H1 (cell line): ENCODE measurements around the gene CDK7. TPM values are rescaled to one million over a fixed set of nuclear protein-coding genes. Genes with fewer than 3 reads are reported as not detected.

ENCODE experiments used
- CTCF ChIA-PET: fragments of 300-600 bp; sonication (Branson Sonifier 250); formaldehyde crosslinking; loops from one replicate; lab custom pipeline; 2021; ENCODE audit not compliant: partially characterized antibody; lab: Charles Lee
- POLR2A ChIA-PET: fragments of 300-600 bp; sonication (Branson Sonifier 250); formaldehyde crosslinking; loops from one replicate; lab custom pipeline; 2021; ENCODE audit warnings: inconsistent platforms; ENCODE audit not compliant: partially characterized antibody; lab: Charles Lee
- DNase-seq, 2 experiments: peaks; one replicate each; pipeline versions ENCODE4 v3.0.0 to v3.0.0-alpha.2; 2010 to 2022; ENCODE audit warnings: low spot score in 2 of 2, low read depth in 1 of 2, mixed read lengths in 1 of 2
- FAIRE-seq: peaks from 2 replicates; lab custom pipeline; 2011; peaks lifted over from hg19 to GRCh38; lab: Jason Lieb, UNC
- H2AFZ ChIP-seq: 2 replicates; pipeline ENCODE4 v1.8.1; 2012; ENCODE audit warnings: low read length, inconsistent platforms
- H2AK5ac ChIP-seq: 2 replicates; pipeline ENCODE4 v1.6.1; 2013; ENCODE audit warnings: low read depth, low read length
- H2BK120ac ChIP-seq: replicated peaks from 2 replicates; pipeline ENCODE3; 2013; ENCODE audit warnings: low read depth, low read length, inconsistent platforms
- H2BK12ac ChIP-seq: 2 replicates; pipeline ENCODE4 v1.6.1; 2013; ENCODE audit warnings: low read depth, low read length
- H2BK15ac ChIP-seq: 2 replicates; pipeline ENCODE4 v1.6.1; 2013; ENCODE audit warnings: low read length
- H2BK20ac ChIP-seq: 2 replicates; pipeline ENCODE4 v1.6.1; 2013; ENCODE audit warnings: low read length
- H2BK5ac ChIP-seq: 2 replicates; pipeline ENCODE4 v1.6.1; 2013; ENCODE audit warnings: low read depth, low read length
- H3K14ac ChIP-seq: 2 replicates; pipeline ENCODE4 v1.6.1; 2013; ENCODE audit warnings: inconsistent platforms; ENCODE audit not compliant: insufficient read length
- H3K18ac ChIP-seq: 2 replicates; pipeline ENCODE4 v1.6.1; 2013; ENCODE audit warnings: low read length; ENCODE audit errors: extremely low read depth
- H3K23ac ChIP-seq: 2 replicates; pipeline ENCODE4 v1.6.1; 2013; ENCODE audit warnings: inconsistent platforms; ENCODE audit not compliant: insufficient read length
- H3K23me2 ChIP-seq: 2 replicates; pipeline ENCODE4 v1.6.1; 2013; ENCODE audit warnings: low read depth, low read length
- H3K27ac ChIP-seq: 2 replicates; pipeline ENCODE4 v1.6.1; 2011; ENCODE audit warnings: low read depth, low read length, inconsistent platforms
- H3K27me3 ChIP-seq, 4 experiments: replicated peaks in 1 of 4; 1 replicate in 1 of 4; 2 replicates in 3 of 4; pipeline versions ENCODE4 v1.6.1 to v1.8.1; 2011 to 2013; ENCODE audit warnings: low read length in 3 of 4, mild to moderate bottlenecking in 3 of 4, inconsistent platforms in 2 of 4, mixed read lengths in 2 of 4, moderate library complexity in 1 of 4; ENCODE audit not compliant: control insufficient read depth in 3 of 4, insufficient read depth in 3 of 4; ENCODE audit errors: extremely low read depth in 1 of 4
- H3K36me3 ChIP-seq, 4 experiments: 2 replicates each; pipeline versions ENCODE4 v1.6.1 to v1.8.1; 2011 to 2013; ENCODE audit warnings: mild to moderate bottlenecking in 4 of 4, low read length in 3 of 4, moderate library complexity in 2 of 4, control low read depth in 1 of 4, inconsistent platforms in 1 of 4; ENCODE audit not compliant: insufficient read depth in 4 of 4, control insufficient read depth in 2 of 4
- H3K4ac ChIP-seq: replicated peaks from 2 replicates; pipeline ENCODE3; 2013; ENCODE audit warnings: low read length, low read depth, mixed read lengths, inconsistent platforms; ENCODE audit not compliant: insufficient read length
- H3K4me1 ChIP-seq, 4 experiments: replicated peaks in 1 of 4; 1 replicate in 1 of 4; 2 replicates in 3 of 4; pipeline versions ENCODE4 v1.6.1 to v1.8.1; 2011 to 2013; ENCODE audit warnings: low read length in 3 of 4, inconsistent platforms in 2 of 4, mixed read lengths in 1 of 4; ENCODE audit not compliant: insufficient read depth in 4 of 4, control insufficient read depth in 3 of 4
- H3K4me2 ChIP-seq, 2 experiments: 2 replicates each; pipeline versions ENCODE4 v1.6.1 to v1.8.1; 2011 to 2013; ENCODE audit warnings: low read depth in 2 of 2, low read length in 2 of 2, control low read depth in 1 of 2, inconsistent platforms in 1 of 2, mild to moderate bottlenecking in 1 of 2; ENCODE audit not compliant: insufficient read depth in 1 of 2
- H3K4me3 ChIP-seq, 4 experiments: fragments of 200-600, 300-600 bp in 1 of 4; sonication (generic), shearing (Covaris generic), sonication (Bioruptor Twin) in 1 of 4; 2 replicates each; pipeline versions ENCODE4 v1.5.1 to v1.8.1; 2011 to 2016; ENCODE audit warnings: low read length in 4 of 4, low read depth in 3 of 4, control low read depth in 2 of 4, inconsistent platforms in 2 of 4, mild to moderate bottlenecking in 2 of 4, mixed read lengths in 1 of 4, moderate library complexity in 1 of 4; ENCODE audit not compliant: insufficient read depth in 2 of 4; ENCODE audit errors: extremely low read depth in 1 of 4
- H3K56ac ChIP-seq: replicated peaks from 2 replicates; pipeline ENCODE3; 2013; ENCODE audit warnings: low read depth, mild to moderate bottlenecking, mixed read lengths, low read length, inconsistent platforms; ENCODE audit not compliant: insufficient read length
- H3K79me1 ChIP-seq: 2 replicates; pipeline ENCODE4 v1.6.1; 2013; ENCODE audit warnings: low read depth, low read length, control low read depth
- H3K79me2 ChIP-seq, 2 experiments: 2 replicates each; pipeline versions ENCODE4 v1.6.1 to v1.8.1; 2012 to 2013; ENCODE audit warnings: low read length in 2 of 2, mild to moderate bottlenecking in 2 of 2, inconsistent platforms in 1 of 2; ENCODE audit not compliant: insufficient read depth in 2 of 2, control insufficient read depth in 1 of 2
- H3K9ac ChIP-seq, 4 experiments: replicated peaks in 1 of 4; 1 replicate in 1 of 4; 2 replicates in 3 of 4; pipeline versions ENCODE4 v1.6.1 to v1.8.1; 2011 to 2013; ENCODE audit warnings: low read depth in 3 of 4, low read length in 3 of 4, control low read depth in 2 of 4, mild to moderate bottlenecking in 2 of 4, moderate library complexity in 2 of 4, inconsistent platforms in 1 of 4; ENCODE audit errors: extremely low read depth in 1 of 4
- H3K9me3 ChIP-seq, 2 experiments: 2 replicates each; pipeline versions ENCODE4 v1.6.1 to v1.8.1; 2012 to 2013; ENCODE audit warnings: mild to moderate bottlenecking in 2 of 2, moderate library complexity in 2 of 2, control low read depth in 1 of 2, inconsistent platforms in 1 of 2, low read depth in 1 of 2, low read length in 1 of 2, mixed read lengths in 1 of 2; ENCODE audit not compliant: insufficient read depth in 2 of 2
- H4K20me1 ChIP-seq, 2 experiments: replicated peaks in 1 of 2; 2 replicates each; pipeline versions ENCODE3 to v1.8.1; 2011 to 2013; ENCODE audit warnings: inconsistent platforms in 2 of 2, low read length in 2 of 2, mild to moderate bottlenecking in 1 of 2; ENCODE audit not compliant: insufficient read depth in 2 of 2, control insufficient read depth in 1 of 2
- H4K5ac ChIP-seq: 2 replicates; pipeline ENCODE4 v1.6.1; 2013; ENCODE audit warnings: low read length, low read depth, mixed read lengths, inconsistent platforms; ENCODE audit not compliant: insufficient read length
- H4K8ac ChIP-seq: 2 replicates; pipeline ENCODE4 v1.8.0; 2013; ENCODE audit warnings: mild to moderate bottlenecking, moderate library complexity, low read length, inconsistent platforms; ENCODE audit not compliant: insufficient read depth; ENCODE audit errors: extremely low read depth
- H4K91ac ChIP-seq: replicated peaks from 2 replicates; pipeline ENCODE3; 2013; ENCODE audit warnings: low read length, mixed read lengths, inconsistent platforms; ENCODE audit not compliant: insufficient read length
- CTCF ChIP-seq, 3 experiments: IDR thresholded peaks; 1 replicate in 2 of 3; 2 replicates in 1 of 3; pipeline versions ENCODE4 v1.5.1 to v1.6.1; 2011; ENCODE audit warnings: low read length in 3 of 3, mild to moderate bottlenecking in 3 of 3, inconsistent platforms in 2 of 3, low read depth in 1 of 3, moderate library complexity in 1 of 3; ENCODE audit not compliant: insufficient read depth in 1 of 3; ENCODE audit errors: control extremely low read depth in 1 of 3
- HDAC6 ChIP-seq: IDR thresholded peaks from one replicate; pipeline ENCODE4 v1.7.1; 2012; ENCODE audit warnings: low read depth, mild to moderate bottlenecking, inconsistent platforms, low read length, moderate library complexity
- MAFK ChIP-seq: IDR thresholded peaks from 2 replicates; pipeline ENCODE4 v1.6.1; 2012; ENCODE audit warnings: low read depth, mild to moderate bottlenecking, improper control_type of control experiment, low read length
- MAX ChIP-seq: IDR thresholded peaks from 2 replicates; pipeline ENCODE4 v1.6.1; 2012; ENCODE audit warnings: inconsistent platforms
- PHF8 ChIP-seq: fragments of 200-600 bp; sonication (generic); conservative IDR thresholded peaks from 2 replicates; pipeline ENCODE4 v1.7.1; 2012; ENCODE audit warnings: low read depth, mild to moderate bottlenecking, inconsistent platforms, low read length, moderate library complexity
- RAD21 ChIP-seq, 2 experiments: IDR thresholded peaks in 1 of 2; conservative IDR thresholded peaks in 1 of 2; 2 replicates each; pipeline ENCODE4 v1.6.1; 2011; ENCODE audit warnings: low read depth in 2 of 2, low read length in 2 of 2, improper control_type of control experiment in 1 of 2, inconsistent platforms in 1 of 2, mild to moderate bottlenecking in 1 of 2, moderate library complexity in 1 of 2
- SAP30 ChIP-seq: fragments of 300-600 bp; sonication (generic); IDR thresholded peaks from 2 replicates; pipeline ENCODE4 v1.7.1; 2012; ENCODE audit warnings: low read length, moderate library complexity, mild to moderate bottlenecking, inconsistent platforms; ENCODE audit not compliant: insufficient read depth, insufficient replicate concordance
- TBP ChIP-seq: IDR thresholded peaks from 2 replicates; pipeline ENCODE4 v1.6.1; 2011; ENCODE audit warnings: low read depth, low read length, improper control_type of control experiment
- ZNF274 ChIP-seq: IDR thresholded peaks from 2 replicates; pipeline ENCODE4 v1.7.0; 2012; ENCODE audit warnings: low read length, borderline replicate concordance; ENCODE audit errors: extremely low read depth
- WGBS, 2 experiments: shearing (Covaris generic) in 1 of 2; methylation state at CpG; one replicate each; pipeline versions ENCODE4 v1.1.6 to v1.1.7; 2013 to 2015; ENCODE audit warnings: low lambda C conversion rate in 2 of 2, mixed read lengths in 2 of 2, inconsistent platforms in 1 of 2, low coverage in 1 of 2, missing lambda C conversion rate in 1 of 2; ENCODE audit not compliant: insufficient replicate concordance in 2 of 2, insufficient coverage in 1 of 2, insufficient read length in 1 of 2; ENCODE audit errors: extremely low coverage in 1 of 2, missing lambda C conversion rate in 1 of 2; 5-methylcytosine and 5-hydroxymethylcytosine counted together
- polyA plus RNA-seq, 7 experiments: library from polyadenylated mRNA; depleted of rRNA in 3 of 7; stranded (reverse) in 5 of 7; unstranded in 2 of 7; fragments of >200 nt in 5 of 7; fragments of 200-250 nt in 2 of 7; gene quantifications; 1 replicate in 5 of 7; 2 replicates in 1 of 7; 4 replicates in 1 of 7; pipeline versions ENCODE4 v1.2.1 to v1.2.3, GENCODE V29; 2011 to 2013; ENCODE audit warnings: missing spikeins in 2 of 7, mixed read lengths in 2 of 7
- total RNA-seq: library from RNA; stranded (reverse); fragmentation: NEBNext Ultra II Directional; extraction: Animal tissue kit (Norgen Biotek cat#: 25700); gene quantifications from 2 replicates; pipeline ENCODE4 v1.2.1, GENCODE V29; 2021

The CDK7 gene
- total and polyA plus RNA-seq, 2 of the 8 experiments (the other 6 are each of a cell fraction or from before 2014, with no cell fraction given): 39.9 to 63.4 TPM

DNA sequence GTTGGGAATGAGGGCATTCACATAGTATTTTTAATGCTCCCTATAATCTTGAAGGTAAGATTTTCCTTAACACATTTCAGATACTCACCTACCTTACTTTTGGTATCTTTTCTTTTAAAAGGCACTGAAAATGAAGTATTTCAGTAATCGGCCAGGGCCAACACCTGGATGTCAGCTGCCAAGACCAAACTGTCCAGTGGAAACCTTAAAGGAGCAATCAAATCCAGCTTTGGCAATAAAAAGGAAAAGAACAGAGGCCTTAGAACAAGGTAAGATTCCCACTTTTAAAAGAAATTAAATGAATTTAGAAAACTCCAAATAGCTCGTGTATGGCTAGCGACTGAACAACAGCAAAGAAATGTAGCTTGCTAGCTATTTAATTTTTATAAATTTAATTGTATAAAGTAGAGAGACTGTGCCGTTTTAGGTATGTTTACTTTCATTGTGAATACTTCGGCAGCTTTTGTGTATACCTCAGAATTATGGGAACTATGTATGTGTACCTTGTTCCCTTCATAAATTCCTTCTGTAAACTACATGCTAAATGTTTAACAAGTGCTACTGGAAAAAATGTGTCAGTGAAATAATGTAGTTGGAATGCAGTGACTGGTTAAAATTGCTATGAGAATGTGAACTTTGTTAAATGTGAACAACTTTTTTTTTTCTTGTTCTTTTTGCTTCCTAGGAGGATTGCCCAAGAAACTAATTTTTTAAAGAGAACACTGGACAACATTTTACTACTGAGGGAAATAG is 41.9 kb downstream of the CDK7 start:
- DNase-seq (no peak), FAIRE-seq (no peak)
- Histone ChIP-seq H3K27me3 (no peaks in the 10 kb centered on the region), H2BK120ac (no peak overlapping the region), H4K5ac (no peak overlapping the region), H3K14ac (no peak overlapping the region), H3K4me2 (no peak overlapping the region), H3K79me2 (no peaks in the 10 kb centered on the region), H3K18ac (no peak overlapping the region), H3K23ac (no peak overlapping the region), H2AFZ (no peak overlapping the region), H3K9me3 (no peaks in the 10 kb centered on the region), H3K4ac (no peak overlapping the region), H4K8ac (no peak overlapping the region), H2BK5ac (no peak overlapping the region), H2BK20ac (no peak overlapping the region), H3K9ac (no peak overlapping the region), H3K4me3 (no peak overlapping the region), H3K79me1 (no peaks in the 10 kb centered on the region), H2AK5ac (no peak overlapping the region), H2BK15ac (no peak overlapping the region), H3K36me3 (peaks cover 3 to 45% (median 10%) of the 10 kb centered on the region in 4 experiments; a peak in 5 of 8 replicates), H3K23me2 (no peaks in the 10 kb centered on the region), H2BK12ac (no peak overlapping the region), H3K4me1 (no peaks in the 10 kb centered on the region), H3K56ac (no peak overlapping the region), H3K27ac (no peak overlapping the region), H4K20me1 (no peaks in the 10 kb centered on the region), H4K91ac (no peak overlapping the region)
- POLR2A ChIA-PET: no interaction called here
- CTCF ChIA-PET: interaction anchor here (1.7 to 3.3 kb wide), 2 partner anchors 10 to 12 kb away, joined by 7 to 13 read pairs; no protein-coding TSS in a partner anchor
- WGBS, 2 experiments: 74% methylated on average over 5 of the region's 5 CpGs; no CpG with 5 or more reads in 1 of the 2 experiments
- TF ChIP-seq ZNF274 (no peak), CTCF (IDR thresholded peaks at IDR 0.05; ENCODE audit: control extremely low read depth in 1 of 3, insufficient read depth in 1 of 3, low read depth in 1 of 3, low read length in 3 of 3) (no peak), SAP30 (no peak), TBP (no peak), MAFK (no peak), PHF8 (no peak), HDAC6 (no peak), MAX (no peak), RAD21 (IDR thresholded peaks at IDR 0.05 in 1 of 2, conservative IDR thresholded peaks at IDR 0.05 in 1 of 2; ENCODE audit: low read depth in 2 of 2, low read length in 2 of 2) (no peak)
